SJCRH30 (cell line): ENCODE data around the gene COQ5. TPM values are rescaled to one million over a fixed set of nuclear protein-coding genes. Genes with fewer than 3 reads are reported as not detected.

Experiments used
- DNase-seq, 2 experiments: peaks; one replicate each; pipeline ENCODE4 v3.0.0-alpha.2; 2015 to 2020
- H3K27ac ChIP-seq: fragments of 250-450 bp; sonication (Bioruptor Pico); 2 replicates; pipeline ENCODE4 v1.5.1; 2020; ENCODE audit warnings: mild to moderate bottlenecking, moderate library complexity
- H3K27me3 ChIP-seq: fragments of 250-450 bp; sonication (Bioruptor Pico); 2 replicates; pipeline ENCODE4 v1.5.1; 2020; ENCODE audit warnings: mild to moderate bottlenecking, moderate library complexity
- H3K36me3 ChIP-seq: fragments of 250-450 bp; sonication (Bioruptor Pico); 2 replicates; pipeline ENCODE4 v1.5.1; 2020; ENCODE audit warnings: mild to moderate bottlenecking, moderate library complexity
- H3K4me1 ChIP-seq: fragments of 250-450 bp; sonication (Bioruptor Pico); 2 replicates; pipeline ENCODE4 v1.5.1; 2020; ENCODE audit warnings: mild to moderate bottlenecking, moderate library complexity
- H3K4me3 ChIP-seq: fragments of 250-450 bp; sonication (Bioruptor Pico); 2 replicates; pipeline ENCODE4 v1.5.1; 2020; ENCODE audit warnings: mild to moderate bottlenecking, moderate library complexity
- H3K9me3 ChIP-seq: fragments of 250-450 bp; sonication (Bioruptor Pico); replicated peaks from 2 replicates; pipeline ENCODE4 v1.5.1; 2020; ENCODE audit warnings: mild to moderate bottlenecking, moderate library complexity
- total RNA-seq: library from RNA; depleted of rRNA; stranded (reverse); fragments of >200 nt; shearing (Covaris generic); gene quantifications from 2 replicates; pipeline ENCODE4 v1.2.3, GENCODE V29; 2014; rRNA removed

The COQ5 gene
- total RNA-seq, 1 experiment from 2014 or later, result 34.2 TPM

GRCh38 chr12:120462099-120462640 lies 66.8 kb downstream of the COQ5 start:
- H3K36me3 ChIP-seq, result peaks cover 86% of the 10 kb centered on the region
- H3K27me3 ChIP-seq, result no peaks in the 10 kb centered on the region
- no peaks in the 10 kb centered on the region for H3K9me3 ChIP-seq
- H3K4me1 ChIP-seq, result no peaks in the 10 kb centered on the region
- H3K4me3 ChIP-seq, result no peak overlapping the region
- H3K27ac ChIP-seq, result no peak overlapping the region
- DNase-seq, result no peak

- H3K36me3 ChIP-seq, result peaks cover 82% of the 10 kb centered on the region
- no peaks in the 10 kb centered on the region for H3K4me1 ChIP-seq
Observed at GRCh38 chr12:120460157-120460556, 68.8 kb downstream of the COQ5 start.

GRCh38 chr12:120457133-120457532 lies 71.8 kb downstream of the COQ5 start:
- Histone ChIP-seq H3K27ac (no peak overlapping the region), H3K27me3 (no peaks in the 10 kb centered on the region), H3K36me3 (peaks cover 58% of the 10 kb centered on the region), H3K4me1 (no peaks in the 10 kb centered on the region), H3K9me3 (no peaks in the 10 kb centered on the region), H3K4me3 (no peak overlapping the region)
- DNase-seq, result peak in 1 of 2 experiments; percentile 25

More at GRCh38 chr12:120460157-120460556, 68.8 kb downstream of the COQ5 start:
- Histone ChIP-seq H3K27ac (no peak overlapping the region), H3K27me3 (no peaks in the 10 kb centered on the region), H3K4me3 (no peak overlapping the region), H3K9me3 (no peaks in the 10 kb centered on the region)
- DNase-seq, result no peak

- Histone ChIP-seq H3K4me3 (no peak overlapping the region), H3K9me3 (no peaks in the 10 kb centered on the region), H3K36me3 (peaks cover 47% of the 10 kb centered on the region), H3K4me1 (no peaks in the 10 kb centered on the region), H3K27ac (no peak overlapping the region), H3K27me3 (no peaks in the 10 kb centered on the region)
- no peak for DNase-seq
Observed at GRCh38 chr12:120455302-120455701, 73.7 kb downstream of the COQ5 start.

GRCh38 chr12:120453977-120454376 lies 75.0 kb downstream of the COQ5 start:
- peak in 1 of 2 experiments; percentile 50 for DNase-seq
- Histone ChIP-seq H3K27me3 (no peaks in the 10 kb centered on the region), H3K9me3 (no peaks in the 10 kb centered on the region), H3K36me3 (peaks cover 43% of the 10 kb centered on the region), H3K4me1 (no peaks in the 10 kb centered on the region), H3K4me3 (no peak overlapping the region), H3K27ac (no peak overlapping the region)

Other genes starting within 250 kb of the COQ5 start
- under 0.01 TPM in 1 of 2 replicates, not detected in the other for gene RNU4-2, start 237.3 kb downstream of the COQ5 start, total RNA-seq
- under 0.01 TPM in 2 replicates for gene RNU4-1, start 235.9 kb downstream of the COQ5 start, total RNA-seq
- gene SIRT4, start 226.8 kb downstream of the COQ5 start, total RNA-seq, result 4.0 and 5.5 TPM in 2 replicates
- gene PLA2G1B, start 201.4 kb downstream of the COQ5 start, total RNA-seq, result not detected in 2 replicates
- 4.8 and 5.4 TPM in 2 replicates for gene MSI1, start 160.0 kb downstream of the COQ5 start, total RNA-seq
- 423 and 488 TPM in 2 replicates for gene COX6A1, start 91.0 kb downstream of the COQ5 start, total RNA-seq
- 43.4 and 45.5 TPM in 2 replicates for gene TRIAP1, start 82.8 kb downstream of the COQ5 start, total RNA-seq
- gene GATC, start 82.7 kb downstream of the COQ5 start, total RNA-seq, result 29.8 and 31.4 TPM in 2 replicates
- gene SRSF9, start 59.4 kb downstream of the COQ5 start, total RNA-seq, result 120 and 136 TPM in 2 replicates
- gene DYNLL1, start 33.0 kb downstream of the COQ5 start, total RNA-seq, result 446 and 452 TPM in 2 replicates
- gene RNF10, start 5.2 kb upstream of the COQ5 start, total RNA-seq, result 43.9 and 48.5 TPM in 2 replicates
- 40.4 and 41.6 TPM in 2 replicates for gene POP5, start 52.2 kb upstream of the COQ5 start, total RNA-seq
- 1.7 and 2.7 TPM in 2 replicates for gene CABP1, start 111.5 kb upstream of the COQ5 start, total RNA-seq
- gene MLEC, start 158.0 kb upstream of the COQ5 start, total RNA-seq, result 77.7 and 83.1 TPM in 2 replicates
- 16.9 and 20.2 TPM in 2 replicates for gene UNC119B, start 181.3 kb upstream of the COQ5 start, total RNA-seq
- 1.1 and 1.3 TPM in 2 replicates for gene ACADS, start 196.7 kb upstream of the COQ5 start, total RNA-seq